ENCODE measurements around the gene DPYD.
"Not testable (repeated sequence)": the region's sequence is repeated elsewhere in the genome, so short reads cannot be mapped to it uniquely, and the experiment has no call there.

DPYD gene

DNA sequence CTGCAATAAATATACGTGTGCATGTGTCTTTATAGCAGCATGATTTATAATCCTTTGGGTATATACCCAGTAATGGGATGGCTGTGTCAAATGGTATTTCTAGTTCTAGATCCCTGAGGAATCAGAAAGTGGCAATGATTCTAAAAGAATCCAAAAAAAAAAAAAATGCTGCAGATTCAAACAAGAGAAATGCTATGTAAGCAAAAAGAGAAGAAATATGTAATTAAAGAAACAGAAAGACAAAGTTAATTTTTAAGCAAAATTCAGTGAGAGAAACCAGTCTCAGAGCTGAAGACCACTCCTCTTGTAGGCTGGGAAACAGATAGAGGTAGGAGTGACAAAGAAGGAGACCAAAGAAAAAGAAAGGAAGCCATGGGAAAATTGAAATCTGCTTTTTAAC, 571.0 kb downstream of the DPYD start:
- DNase-seq = not testable (repeated sequence)

DNA sequence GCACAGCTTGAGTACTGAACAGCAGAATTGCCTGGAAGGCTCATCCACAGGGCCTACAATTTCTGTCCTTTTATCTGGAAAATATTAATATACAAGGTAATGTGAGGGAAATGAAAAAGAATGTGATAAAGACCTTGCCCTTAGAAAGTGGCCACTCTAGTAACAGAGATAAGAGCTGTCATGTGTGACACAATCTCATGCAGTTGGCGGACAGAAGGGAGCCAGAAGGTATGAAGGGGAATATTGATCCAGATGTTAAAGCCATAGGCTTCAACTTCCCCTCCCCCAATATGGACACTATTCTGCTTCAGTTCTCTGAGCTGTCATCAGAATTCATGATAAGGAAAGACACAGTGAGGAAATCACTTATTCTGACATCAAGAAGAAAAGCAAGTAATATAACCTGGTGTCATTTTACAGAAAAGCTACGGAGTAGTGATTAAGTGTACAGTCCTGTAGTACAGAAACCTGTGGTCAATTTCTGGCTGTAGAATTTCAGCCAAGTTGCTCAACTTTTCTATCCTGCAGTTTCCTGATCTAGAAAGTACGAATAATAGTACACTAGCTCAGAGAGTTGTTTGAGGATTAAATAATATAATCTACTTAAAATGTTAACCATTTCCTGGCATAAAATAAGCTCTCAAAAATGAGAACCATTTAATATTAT, 572.1 kb downstream of the DPYD start:
- DNase-seq = peak; percentile 72

DNA sequence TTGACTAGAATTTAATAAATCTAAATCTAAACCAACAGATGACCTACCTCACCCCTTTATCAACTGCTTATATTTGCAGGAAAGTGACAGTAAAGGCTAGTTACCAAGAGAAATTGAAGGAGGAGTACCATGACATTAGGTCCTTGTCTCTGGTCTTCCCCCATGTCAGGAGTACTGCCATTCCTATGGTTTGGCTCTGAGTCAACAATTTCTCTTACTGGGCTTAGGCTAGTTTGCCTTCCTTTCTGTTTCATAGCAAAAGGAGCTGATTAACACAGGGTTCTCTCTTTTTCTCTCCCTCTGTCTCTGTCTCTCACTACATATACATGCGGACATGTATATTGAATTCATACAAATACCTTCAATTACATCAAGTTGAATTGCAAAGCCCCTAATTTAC, 579.9 kb downstream of the DPYD start:
- peak; percentile 91 for DNase-seq

DNA sequence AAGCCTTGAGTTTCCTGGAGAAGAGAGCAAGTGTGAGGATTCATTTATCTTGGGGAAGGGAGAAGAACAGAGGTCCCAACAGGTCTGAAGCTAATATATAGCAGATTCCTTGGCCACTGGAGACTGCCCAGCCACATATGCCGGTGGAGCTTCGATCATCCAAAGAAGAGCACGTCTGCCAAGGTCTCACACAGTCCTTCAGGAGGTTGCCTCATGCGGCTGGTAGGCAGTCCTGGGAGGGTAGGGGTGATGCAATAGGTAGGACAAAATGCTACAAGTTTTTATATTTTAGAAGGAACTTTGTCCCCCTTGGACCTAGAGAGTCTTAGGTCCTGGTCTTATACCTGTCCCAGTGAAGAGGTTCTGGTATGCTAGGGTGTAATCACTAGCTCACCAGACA, 582.5 kb downstream of the DPYD start:
- no peak for DNase-seq

DNA sequence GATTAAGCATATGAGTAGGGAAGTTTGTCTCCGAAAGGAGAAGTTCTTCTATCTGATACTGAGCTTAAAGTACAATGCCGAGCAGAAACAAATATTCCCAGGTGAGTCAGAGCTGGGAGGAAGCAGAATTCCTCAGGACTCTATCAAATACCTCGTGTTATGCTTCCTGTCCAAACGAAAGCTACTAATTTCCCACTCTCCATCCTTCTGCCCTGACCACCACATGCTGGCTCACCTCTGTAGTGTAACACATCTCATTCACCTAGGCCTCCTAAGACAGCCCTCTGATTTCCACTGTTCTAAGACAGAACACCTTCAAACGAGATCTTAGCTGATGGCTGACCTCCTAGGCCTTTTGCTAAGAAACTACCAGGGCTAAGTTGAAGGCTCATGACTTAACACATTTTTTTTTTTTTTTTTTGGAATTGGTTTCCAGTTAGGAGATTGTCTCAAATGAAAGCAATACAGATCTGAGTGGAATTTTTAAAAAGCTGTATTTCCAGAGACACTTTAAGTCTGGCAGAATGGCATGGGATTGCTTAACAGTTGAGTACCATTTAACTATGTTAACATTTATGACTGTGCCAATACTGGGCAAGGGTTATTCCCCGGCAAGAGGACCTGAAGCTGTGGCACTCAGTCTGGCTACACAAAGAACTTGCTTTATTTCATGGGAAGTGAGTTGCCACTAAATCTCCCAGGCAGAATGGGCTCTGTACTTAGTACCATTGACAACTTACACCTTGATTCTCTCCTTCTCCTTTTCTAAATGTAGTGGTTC, 583.4 kb downstream of the DPYD start:
- no peak for DNase-seq

DNA sequence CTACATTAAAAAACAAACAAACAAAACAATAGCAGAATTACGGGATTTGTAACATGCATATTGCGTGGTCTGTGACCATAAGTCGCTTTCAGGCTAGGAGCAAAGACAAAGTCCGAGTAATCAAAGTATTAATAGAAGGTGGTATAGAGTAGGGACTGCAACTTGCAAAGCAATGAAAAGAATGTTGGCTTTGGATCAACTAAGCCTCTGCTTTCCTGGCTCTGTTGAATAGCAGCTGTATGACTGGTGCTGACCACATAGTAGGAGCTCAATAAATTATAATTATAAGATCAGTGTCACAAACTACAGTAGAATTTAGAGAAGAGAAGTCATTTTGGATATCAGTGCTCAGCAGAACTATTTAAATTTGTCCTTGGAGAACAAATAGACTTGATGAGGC, 586.4 kb downstream of the DPYD start:
- peak; percentile 98 for DNase-seq

DNA sequence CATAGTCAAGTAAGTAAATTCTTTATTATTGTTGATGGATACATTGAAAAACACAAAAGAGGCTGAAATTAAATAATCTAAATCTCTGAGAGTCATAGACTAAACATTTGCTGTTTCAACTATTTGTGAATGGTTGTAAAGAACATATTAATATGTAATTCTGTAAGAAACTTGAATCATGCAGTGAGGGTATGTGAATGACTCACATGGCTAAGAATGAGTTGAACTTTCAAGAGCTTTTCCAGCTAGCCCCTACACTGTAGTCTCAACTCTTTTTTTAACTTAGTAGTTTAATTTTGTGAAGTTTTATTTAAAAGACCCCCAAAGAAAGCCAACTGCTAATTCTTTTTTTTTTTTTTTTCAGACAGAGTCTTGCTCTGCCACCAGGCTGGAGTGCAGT, 588.1 kb downstream of the DPYD start:
- DNase-seq = peak; percentile 85

DNA sequence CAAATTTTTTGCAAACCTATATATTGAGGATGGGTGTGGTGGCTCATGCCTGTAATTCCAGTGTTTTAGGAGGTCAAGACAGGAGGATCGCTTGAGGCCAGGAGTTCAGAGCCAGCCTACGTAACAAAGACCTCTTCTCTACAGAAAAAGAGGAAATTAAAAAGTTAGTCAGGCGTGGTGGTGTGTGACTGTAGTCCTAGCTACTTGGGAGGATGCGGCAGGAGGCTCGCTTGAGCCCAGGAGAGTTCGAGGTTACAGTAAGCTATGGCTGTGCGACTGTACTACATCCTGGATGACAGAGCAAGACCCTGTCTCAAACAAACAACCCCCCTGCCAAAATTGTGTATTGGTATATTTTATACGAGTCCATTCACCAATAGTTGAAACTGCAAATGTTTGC, 589.7 kb downstream of the DPYD start:
- DNase-seq = no peak

DNA sequence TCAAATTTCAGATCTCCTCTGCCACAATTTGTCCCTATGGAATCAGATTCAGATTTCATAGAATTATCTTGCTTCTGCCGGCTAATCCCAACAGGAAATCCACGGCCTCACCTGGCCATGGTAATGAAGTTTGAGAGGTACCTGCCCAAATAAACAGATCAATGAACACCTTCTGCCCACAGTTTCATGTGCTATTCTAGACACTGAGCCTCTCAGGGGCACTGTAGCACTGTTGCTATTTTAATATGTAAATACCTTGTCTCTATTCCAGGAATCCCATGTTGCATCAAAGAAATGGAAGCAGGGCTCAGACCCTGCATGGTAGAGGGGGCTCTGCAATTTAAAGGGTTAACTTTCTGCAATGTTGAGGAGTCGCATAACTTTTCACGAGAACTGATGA, 606.1 kb downstream of the DPYD start:
- DNase-seq = no peak

DNA sequence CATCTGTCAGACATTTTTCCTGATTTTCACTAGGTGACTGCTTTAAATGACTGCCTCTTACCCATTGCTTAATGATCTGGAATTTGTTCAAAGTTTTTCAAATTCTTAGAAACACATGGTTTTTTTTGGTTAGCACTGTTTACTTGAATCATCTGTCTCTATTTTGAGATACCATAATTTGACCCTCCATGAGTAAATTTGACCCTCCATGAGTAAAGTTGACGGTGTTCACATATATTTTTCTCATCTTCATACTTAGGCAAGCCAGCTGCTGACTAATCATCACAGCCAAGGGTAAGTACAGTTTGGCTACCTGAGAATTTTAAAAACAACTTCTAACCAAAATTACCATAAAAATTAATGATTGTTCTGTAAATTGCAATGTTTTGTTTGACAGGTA, 612.7 kb downstream of the DPYD start:
- DNase-seq = peak; percentile 67

DNA sequence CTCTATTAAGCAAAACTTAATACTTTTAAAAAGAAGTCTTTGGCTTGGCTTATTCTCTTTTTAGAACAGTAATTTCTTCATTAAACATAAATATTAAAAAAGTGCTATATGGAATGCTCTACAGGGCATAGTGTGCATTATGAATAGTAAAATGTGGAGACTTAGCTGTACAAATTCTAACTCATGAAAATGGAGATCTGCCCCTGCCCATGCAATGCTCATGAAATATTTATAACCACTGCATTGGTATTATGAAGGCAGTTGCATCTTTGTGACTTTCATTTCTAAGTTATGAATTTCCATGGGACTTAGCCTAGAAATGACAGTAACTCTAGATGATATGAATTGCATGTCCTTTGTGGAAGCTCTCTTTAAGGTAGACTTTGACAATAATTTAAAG, 613.3 kb downstream of the DPYD start:
- no peak for DNase-seq

DNA sequence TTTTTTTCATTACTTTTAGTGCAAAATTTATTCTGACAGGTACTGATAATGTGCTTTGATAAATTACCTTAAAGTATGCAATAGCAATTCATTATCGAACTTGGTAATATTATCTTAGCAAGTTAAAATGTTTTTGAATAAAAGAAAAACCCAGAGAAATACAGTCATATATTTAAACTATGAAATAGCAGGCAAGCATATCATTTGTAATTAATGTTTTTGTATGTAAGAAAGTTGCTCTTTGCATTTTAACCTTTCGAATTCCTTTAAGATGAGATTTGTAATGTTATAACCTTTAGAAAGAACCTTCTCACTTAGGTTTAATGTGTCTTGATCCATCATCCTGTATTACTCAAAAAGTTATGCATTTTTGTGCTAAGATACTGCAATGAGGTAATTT, 613.7 kb downstream of the DPYD start:
- DNase-seq = no peak

DNA sequence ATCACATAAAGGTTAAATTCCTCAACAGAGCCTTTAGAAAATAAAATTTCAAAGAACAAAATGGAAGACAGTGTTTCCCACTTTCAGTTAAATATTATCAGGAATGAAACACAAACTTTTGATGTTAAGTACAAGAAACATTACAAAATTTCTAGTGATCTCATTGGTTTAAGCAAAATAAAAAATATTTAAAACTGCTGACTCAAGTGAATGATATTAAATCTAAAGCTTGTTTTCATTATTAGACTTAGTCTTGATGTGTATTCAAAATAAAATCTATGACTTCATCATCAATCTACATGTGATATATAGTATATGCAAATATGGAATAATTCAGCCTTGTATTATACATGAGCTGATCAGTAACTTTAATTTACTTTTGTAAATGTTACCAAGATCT, 614.3 kb downstream of the DPYD start:
- DNase-seq = no peak

DNA sequence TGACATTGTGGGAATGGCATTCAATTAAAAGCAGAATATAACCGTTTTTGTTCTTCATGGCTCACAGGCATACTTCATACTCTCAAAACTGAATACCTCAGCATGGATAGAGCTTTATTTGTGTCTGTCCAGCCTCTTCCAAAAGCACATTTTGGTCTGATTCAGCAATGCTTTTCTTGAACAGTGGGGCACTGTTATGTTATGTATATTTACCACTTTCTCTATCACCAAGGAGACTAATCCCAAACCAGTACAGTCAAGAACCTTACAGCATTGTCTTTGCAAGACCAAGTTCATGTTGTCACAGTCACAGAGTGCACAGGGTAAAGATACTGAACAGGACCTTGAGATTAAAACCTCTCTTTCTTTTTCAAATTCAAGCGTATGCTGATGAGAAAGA, 616.5 kb downstream of the DPYD start:
- no peak for DNase-seq

DNA sequence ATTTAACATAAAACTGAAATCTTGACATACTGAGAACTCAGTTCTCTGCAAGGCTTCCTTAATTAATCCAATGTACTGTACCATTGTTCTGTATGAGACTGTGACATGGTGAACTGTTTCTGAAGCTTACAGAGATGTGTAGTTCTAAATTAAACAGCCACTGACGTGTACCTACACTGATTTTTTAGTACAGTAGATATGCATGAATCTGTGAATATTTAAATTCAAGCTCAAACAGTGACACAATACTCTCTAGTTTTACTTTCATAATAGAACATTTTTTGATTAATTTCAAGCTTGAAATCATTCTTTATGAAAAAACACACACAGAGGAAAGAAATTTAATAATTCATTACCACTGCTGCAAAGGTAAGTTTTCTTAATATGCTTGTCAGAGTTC, 621.9 kb downstream of the DPYD start:
- DNase-seq = no peak

DNA sequence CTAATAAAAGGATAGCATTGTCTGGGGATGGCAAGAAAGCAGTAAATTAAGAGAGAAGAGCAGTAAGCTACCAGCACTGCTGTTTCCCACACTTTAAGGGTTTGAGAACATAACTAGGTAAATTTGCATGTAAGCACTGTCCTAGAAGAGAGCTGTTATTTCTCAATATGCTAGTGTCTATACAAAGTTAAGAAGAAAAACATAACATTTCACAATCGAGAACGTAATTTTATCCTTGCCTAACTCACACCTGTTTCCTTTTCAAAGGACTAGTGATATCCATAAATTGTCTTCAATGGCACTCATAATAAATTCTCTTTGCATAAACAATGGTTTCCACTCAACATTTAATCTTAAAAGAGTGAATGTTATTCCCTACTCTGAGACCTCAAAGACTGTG, 623.2 kb downstream of the DPYD start:
- no peak for DNase-seq

DNA sequence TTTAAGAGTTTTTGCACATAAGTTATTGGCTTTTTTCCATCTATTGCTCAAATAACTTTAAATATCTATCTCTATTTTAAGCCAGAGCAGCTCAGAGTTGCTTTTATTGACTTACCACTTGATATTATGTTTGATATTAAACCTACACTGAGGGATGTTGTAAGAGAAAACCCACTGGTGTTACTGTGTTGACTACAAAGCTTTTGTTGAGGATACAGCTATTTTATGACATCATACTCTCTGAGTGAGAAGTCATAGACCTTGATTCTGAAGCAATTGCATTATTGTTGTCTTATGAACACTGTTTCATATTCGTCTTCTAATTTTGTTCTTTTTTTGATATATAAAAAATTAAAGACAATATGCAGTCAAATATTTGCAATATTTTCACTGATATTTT, 638.9 kb downstream of the DPYD start:
- no peak for DNase-seq

DNA sequence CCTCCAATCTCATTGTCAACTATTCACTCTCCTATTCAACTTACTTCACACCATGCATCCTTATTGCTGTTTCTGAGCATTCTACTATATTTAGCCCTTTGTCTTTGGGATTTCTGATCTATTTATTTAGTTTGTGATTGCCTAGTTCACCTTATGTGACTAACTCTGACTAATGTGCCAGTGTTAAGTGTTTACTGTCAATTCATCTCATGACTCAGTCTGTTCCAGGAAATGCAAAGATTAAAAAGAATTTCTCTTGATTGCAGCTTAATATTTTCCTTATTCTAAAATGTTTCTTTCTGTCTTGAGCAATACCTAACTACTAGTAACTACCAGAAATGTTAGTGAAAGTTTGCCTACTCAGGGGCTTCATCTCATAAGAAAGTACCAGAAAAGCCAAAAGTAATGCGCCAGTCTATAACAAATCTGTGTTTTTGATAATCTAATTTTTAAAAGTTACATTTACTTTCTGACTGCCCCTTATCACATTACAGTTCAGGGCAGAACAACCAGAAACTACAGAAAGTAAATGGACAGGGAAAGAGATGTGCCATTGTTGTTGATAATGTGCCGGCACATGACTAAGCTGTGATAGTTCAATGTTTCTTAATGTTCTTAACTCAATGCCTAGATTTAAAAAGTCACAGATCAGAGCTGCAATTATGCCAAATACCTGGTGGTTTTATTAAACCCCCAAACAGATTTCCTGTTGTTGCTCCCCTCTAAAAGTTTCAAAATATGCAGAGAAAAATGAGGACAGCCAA, 642.8 kb downstream of the DPYD start:
- peak; percentile 61 for DNase-seq

DNA sequence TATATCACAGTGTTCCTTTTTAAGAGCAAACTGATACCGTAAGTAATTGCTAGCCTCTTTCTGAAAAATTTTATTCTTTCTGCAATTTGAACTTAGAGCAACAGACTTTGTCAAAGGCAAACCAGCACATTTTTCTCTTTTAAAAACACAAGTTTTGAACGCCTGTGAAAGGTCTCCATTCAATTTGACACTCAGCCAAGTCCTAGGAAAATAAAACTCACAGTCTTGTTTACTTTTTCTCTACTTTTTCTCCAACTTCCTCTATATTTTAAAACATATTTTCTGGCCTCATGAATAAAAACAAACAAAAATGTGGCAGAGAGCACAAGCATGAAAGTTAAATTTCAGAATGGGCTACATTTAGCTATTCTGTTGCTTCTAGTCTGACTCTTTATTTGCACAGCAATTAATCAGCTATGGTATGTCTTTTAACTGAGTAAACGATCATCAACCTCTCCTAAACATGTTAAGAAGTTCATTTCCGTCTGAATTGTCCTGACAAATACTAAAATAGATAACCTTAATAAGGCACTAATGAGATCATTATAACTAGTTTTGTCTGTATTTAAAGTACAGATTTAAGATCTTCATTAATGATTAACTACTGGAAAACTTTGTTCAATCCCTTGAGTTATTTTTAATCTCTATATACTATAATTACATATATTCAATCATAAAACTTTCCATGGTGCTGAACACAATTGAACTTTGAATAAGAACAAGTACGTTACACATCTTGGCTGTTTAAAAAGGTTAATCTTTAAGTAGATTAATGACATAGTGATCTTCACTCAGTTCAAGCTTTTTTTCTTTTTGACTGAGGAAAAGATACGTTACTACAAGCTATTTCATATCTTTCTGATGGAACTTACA, 648.7 kb downstream of the DPYD start:
- no peak for DNase-seq

DNA sequence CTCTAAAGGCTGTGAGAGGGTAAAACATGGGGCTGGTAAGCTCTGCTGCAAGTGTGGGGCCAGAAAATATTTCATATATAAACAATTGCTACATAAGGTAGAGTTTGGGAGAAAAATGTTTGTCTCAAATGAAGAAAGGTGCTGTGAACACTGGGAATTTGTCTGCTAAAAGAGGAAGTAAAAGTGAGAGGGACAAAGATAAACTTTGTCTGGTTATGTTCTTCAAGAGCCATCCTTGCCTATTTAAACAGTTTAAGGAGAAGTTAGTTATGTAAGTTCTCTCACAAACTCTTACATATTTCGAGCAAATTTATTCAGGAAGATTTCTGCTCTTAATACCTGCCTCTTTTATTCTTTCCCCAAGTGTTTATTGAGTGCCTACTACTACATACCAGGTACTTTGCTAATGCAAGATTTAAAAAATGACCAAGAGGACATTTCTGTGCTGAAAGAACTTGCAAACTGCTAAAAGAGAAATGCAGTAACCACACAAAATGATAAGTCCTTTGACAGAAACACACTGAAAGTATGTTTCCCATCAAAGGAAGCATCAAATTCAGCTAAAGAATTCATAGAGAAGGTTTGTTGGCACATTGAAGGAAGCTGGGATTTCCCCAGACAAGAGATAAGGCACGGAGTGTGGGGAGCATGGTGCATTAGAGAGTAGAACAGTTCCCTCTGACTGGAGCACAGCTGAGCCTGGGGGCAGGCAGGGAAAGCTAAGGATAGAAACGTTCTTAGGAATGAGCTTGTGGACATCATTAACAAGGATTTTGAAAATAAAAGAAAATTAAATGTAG, 650.1 kb downstream of the DPYD start:
- peak; percentile 27 for DNase-seq

DNA sequence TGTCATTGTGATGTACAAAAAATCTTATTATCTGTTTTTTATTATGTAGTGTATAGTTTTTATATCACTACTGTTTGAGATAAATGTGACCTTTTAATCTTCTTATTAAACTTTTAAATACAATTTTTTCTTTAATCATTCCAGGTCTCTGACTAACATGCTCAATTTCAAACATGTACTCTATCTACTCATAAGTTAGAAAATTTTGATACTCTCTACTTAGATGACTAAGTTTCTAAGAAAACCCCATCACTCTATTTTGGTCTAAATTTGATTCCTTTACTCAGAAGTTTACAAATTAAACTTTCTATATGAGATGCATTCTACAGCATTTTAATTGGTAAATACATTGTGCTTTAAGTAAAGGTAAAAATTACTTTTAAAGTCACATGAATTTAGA, 655.2 kb downstream of the DPYD start:
- DNase-seq = no peak

DNA sequence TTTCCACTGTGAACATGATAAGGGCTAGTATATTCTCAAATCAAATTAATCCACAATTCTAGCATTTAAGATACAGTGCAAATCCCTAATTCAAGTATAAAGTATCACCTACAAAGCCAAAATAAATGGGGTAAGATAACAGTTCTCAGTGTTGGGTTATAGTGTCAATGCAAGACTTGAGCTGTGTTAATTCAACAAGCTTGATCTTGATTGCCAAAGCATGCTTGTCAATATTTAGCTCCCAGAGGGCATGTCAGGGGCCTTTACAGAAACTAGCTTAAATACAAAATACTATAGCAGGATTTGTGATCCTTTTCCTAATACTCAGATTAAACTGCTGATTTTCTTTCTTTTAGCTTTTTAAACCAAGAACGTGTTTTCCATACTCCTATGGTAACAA, 658.0 kb downstream of the DPYD start:
- no peak for DNase-seq
